GM21526 (cell line): ENCODE measurements around the gene SPACA9.

Experiments used
- ATAC-seq: cut with Tn5 transposase; IDR thresholded peaks from one replicate; pipeline ENCODE4 v1.9.1; 2021; ENCODE audit warnings: moderate library complexity; ENCODE audit not compliant: unreplicated experiment, low FRiP score

The SPACA9 gene

GRCh38 chr9:132862533-132862932 is 16.2 kb upstream of the SPACA9 start:
- no peak for ATAC-seq

GRCh38 chr9:132863096-132863495 is 15.6 kb upstream of the SPACA9 start:
- ATAC-seq, result no peak

GRCh38 chr9:132864277-132864676 is 14.4 kb upstream of the SPACA9 start:
- ATAC-seq, result no peak

GRCh38 chr9:132864691-132865090 is 14.0 kb upstream of the SPACA9 start:
- no peak for ATAC-seq

GRCh38 chr9:132866898-132867297 is 11.8 kb upstream of the SPACA9 start:
- ATAC-seq, result no peak

GRCh38 chr9:132869266-132869665 is 9.4 kb upstream of the SPACA9 start:
- ATAC-seq, result no peak

GRCh38 chr9:132873403-132873802 is 5.3 kb upstream of the SPACA9 start:
- no peak for ATAC-seq

GRCh38 chr9:132875159-132875558 is 3.5 kb upstream of the SPACA9 start:
- no peak for ATAC-seq

GRCh38 chr9:132876849-132877248 is 1.8 kb upstream of the SPACA9 start:
- ATAC-seq, result no peak

- no peak for ATAC-seq
Observed at GRCh38 chr9:132877458-132877823, 1.3 kb upstream of the SPACA9 start.

GRCh38 chr9:132877824-132878694 is 639 bp upstream of the SPACA9 start, which contains the start of gene AK8:
TSS of gene AK8 (minus strand) at chr9:132878284. CDS start at chr9:132878255, 29 bp downstream.
- ATAC-seq, result peak; percentile 58

GRCh38 chr9:132879457-132880323 is 992 bp downstream of the SPACA9 start:
- ATAC-seq, result no peak

- no peak for ATAC-seq
Observed at GRCh38 chr9:132880324-132880661, 1.6 kb downstream of the SPACA9 start.

GRCh38 chr9:132881826-132882225 is 3.1 kb downstream of the SPACA9 start:
- ATAC-seq, result no peak

GRCh38 chr9:132882616-132883015 is 3.9 kb downstream of the SPACA9 start:
- no peak for ATAC-seq

- no peak for ATAC-seq
Observed at GRCh38 chr9:132883349-132884294, 4.9 kb downstream of the SPACA9 start.

- ATAC-seq, result no peak
Observed at GRCh38 chr9:132885720-132886333, 7.1 kb downstream of the SPACA9 start.

- ATAC-seq, result no peak
Observed at GRCh38 chr9:132886334-132886725, 7.6 kb downstream of the SPACA9 start.

- no peak for ATAC-seq
Observed at GRCh38 chr9:132887181-132888120, 8.8 kb downstream of the SPACA9 start.
